Stimulated activated CD4-positive, alpha-beta T cell treated with anti-CD3 and anti-CD28 coated beads, Interleukin-1b, Interleukin-23, amount 100 ng/mL, for 24 hours (primary cell): ENCODE results near the gene MYCBP.
"Not testable (repeated sequence)": the region's sequence is repeated elsewhere in the genome, so short reads cannot be mapped to it uniquely, and the experiment has no call there.

Experiments
- DNase-seq, 4 experiments: peaks; one replicate each; pipeline ENCODE4 v3.0.0-alpha.2; 2020; ENCODE audit warnings: low read depth in 4 of 4, low spot score in 1 of 4

MYCBP gene, protein sequence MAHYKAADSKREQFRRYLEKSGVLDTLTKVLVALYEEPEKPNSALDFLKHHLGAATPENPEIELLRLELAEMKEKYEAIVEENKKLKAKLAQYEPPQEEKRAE

DNA sequence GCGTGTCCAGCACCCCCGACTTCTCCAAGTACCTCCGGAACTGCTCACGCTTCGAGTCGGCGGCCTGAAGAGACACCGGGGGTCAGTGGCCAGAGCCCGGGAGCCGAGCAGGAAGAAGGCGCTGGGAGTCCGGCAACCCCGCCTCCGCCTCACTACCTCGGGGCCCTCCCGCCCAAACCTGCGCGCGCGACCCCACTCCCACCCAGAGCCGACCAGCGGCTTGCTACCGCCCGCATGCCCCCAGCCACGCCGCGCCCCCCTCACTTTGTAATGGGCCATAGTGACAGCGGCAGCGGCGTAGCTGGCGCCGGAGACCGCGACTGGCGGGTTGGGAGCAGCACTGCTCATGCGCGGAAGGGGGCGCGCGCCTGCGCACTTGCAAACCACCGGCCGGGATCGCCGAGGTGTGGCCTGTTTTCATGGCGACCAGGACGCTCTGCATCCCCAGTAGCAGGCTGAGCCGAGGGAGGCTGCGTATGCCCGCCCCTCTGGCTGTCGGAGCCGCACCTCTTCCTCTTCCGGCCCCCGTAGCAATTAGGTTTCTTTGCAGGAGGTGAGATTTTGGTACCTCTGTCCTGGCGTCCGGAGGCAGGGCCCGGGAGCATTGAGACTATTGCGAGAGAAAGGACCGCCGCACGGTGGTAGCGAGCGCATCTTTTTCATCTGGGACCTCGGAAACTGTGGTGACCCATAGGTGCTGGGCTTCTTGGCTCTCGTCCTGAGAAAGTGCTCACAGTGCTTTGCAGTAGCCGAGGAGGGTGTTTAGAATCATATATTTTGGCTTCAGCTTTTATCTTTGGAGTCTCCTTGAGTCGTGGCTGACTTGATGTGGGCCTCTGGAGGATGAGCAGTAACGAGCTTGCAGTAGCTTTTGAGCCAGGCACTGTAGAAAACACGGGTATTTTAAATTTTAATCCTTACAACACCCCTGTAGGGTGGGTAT, at the start of gene MYCBP:
MYCBP (minus strand) TSS at position 322 of the 943 bp plus-strand sequence; CDS start at position 279, 43 bp downstream.
- DNase-seq = peak; percentile 87 to 94 (median 92)

GRCh38 chr1:38919130-38919529, 46.0 kb upstream of the MYCBP start:
- DNase-seq = no peak

DNA sequence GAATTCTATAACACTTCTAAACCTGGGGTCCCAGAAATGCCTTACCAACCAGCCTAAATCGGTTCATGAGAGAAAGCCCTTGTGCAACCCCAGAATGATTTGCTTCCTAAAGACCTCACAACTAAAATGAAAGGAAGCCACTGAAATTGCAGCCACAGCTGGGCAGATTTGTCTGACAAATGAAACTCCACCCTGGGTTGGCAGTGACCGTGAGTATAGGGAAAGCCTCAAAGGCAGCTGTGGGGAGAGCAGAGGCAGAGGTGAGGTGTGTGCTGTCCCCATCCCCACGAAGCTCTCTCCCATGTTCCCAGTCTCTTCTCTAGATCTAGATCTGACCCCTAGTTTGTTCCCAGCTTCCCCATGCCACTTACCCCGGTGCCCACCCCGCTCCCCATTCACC, 45.4 kb upstream of the MYCBP start:
- no peak for DNase-seq

DNA sequence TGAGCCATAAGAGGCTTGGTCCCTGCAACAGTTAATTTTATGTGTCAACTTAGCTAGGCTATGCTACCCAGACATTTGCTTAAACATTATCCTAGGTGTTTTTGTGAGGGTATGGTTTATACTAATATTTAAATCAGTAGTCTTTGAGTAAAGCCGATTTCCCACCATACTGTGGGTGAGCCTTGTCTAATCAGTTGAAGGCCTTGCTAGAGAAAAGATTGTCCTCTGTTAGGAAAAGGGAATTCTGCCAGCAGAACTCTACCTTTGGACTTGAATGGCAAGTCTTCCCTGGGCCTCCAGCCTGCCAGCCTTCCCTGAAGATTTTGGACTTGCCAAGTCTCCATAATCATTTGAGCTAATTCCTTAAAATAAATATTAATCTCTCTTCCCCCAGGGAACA, 44.6 kb upstream of the MYCBP start:
- no peak for DNase-seq

GRCh38 chr1:38917337-38917736, 44.2 kb upstream of the MYCBP start:
- no peak for DNase-seq

- DNase-seq = no peak
Measured at GRCh38 chr1:38915352-38915948, 42.3 kb upstream of the MYCBP start.

DNA sequence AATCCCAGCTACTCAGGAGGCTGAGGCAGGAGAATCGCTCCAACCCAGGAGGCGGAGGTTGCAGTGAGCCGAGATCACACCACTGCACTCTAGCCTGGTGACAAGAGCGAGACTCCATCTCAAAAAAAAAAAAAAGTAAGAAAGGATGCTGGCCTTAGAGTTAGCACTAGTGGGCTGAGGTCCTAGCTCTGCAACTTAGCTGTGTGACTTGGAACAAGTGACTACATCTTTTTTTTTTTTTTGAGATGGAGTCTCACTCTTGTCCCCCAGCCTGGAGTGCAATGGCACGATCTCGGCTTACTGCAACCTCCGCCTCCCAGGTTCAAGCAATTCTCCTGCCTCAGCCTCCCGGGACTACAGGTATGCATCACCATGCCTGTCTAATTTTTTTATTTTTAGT, 41.8 kb upstream of the MYCBP start:
- not testable (repeated sequence) for DNase-seq

DNA sequence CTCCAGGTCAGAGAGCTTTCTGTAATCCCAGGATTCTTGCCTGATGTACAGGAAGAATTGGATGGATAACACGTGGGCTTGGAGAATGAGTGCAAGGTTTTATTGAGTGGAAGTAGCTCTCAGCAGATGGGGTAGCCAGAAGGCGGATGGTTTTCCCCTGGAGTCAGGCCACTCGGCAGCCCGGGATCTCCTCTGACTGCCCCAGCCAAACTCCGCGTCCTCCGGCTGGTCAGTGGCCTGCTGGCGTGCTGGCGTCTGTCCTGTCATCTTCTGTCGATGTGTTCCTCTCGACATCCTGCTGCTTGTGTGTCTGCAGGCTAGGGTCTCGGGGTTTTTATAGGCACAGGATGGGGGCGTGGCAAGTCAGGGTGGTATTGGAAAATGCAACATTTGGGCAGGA, 35.7 kb upstream of the MYCBP start:
- DNase-seq = no peak

- no peak for DNase-seq
Measured at GRCh38 chr1:38905985-38906384, 32.8 kb upstream of the MYCBP start.

- DNase-seq = no peak
Measured at GRCh38 chr1:38899560-38899959, 26.4 kb upstream of the MYCBP start.

GRCh38 chr1:38898653-38899230, 25.6 kb upstream of the MYCBP start:
- no peak for DNase-seq

DNA sequence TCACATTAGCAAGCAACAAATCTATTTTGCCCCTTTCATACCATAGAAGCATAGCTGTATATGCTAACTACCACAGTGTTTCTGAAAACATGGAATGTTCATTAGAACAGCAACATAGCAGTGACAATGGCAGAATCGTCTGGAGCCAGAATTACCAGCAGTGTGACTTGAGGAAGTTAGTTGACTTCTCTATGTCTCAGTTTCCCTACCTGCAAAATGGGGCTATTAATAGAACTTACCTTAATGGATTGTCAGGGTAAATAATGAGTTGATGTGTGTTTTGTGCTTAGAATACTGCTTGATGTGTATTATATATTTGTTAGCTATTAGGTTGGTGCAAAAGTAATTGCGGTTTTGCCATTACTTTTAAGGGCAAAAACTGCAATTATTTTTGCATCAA, 23.0 kb upstream of the MYCBP start:
- DNase-seq = no peak

DNA sequence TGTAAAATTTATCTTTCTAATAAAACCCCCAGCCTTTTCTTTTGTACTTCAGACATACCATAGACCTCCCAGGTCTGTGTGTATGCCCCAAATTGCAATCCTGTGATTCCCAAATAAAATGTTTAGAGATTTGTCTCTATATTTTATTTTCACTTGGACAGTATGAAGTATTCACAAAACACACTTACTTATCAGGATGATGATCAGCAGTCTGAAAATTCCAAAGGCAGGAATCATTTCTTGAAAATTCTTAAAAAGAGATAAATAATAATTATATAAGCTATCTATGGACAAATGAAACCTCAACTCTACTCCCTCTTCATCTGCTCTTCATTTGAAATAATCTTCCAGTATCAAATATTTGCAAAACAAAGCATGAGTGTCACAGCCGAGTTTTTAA, 19.8 kb upstream of the MYCBP start:
- DNase-seq = no peak

GRCh38 chr1:38891753-38892152, 18.6 kb upstream of the MYCBP start:
- DNase-seq = no peak

DNA sequence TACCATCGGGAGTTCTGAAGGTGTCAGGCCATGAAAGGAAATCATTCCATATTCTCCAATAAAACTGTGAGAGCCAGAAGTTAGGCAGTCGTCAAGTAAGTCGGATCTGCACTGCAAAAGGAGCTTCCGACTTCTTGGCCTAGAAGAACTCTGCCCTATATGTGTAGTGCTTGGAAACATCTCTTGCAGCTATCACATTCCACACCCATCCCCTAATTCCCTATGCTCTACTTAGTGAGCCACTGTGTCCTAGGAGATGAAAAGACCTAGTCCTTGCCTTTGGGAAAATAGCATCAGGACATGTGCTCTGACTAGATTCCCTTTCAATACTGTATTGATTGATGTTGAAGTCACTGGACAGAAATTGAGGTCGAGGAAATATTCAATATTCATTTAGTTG, 16.4 kb upstream of the MYCBP start:
- no peak for DNase-seq

DNA sequence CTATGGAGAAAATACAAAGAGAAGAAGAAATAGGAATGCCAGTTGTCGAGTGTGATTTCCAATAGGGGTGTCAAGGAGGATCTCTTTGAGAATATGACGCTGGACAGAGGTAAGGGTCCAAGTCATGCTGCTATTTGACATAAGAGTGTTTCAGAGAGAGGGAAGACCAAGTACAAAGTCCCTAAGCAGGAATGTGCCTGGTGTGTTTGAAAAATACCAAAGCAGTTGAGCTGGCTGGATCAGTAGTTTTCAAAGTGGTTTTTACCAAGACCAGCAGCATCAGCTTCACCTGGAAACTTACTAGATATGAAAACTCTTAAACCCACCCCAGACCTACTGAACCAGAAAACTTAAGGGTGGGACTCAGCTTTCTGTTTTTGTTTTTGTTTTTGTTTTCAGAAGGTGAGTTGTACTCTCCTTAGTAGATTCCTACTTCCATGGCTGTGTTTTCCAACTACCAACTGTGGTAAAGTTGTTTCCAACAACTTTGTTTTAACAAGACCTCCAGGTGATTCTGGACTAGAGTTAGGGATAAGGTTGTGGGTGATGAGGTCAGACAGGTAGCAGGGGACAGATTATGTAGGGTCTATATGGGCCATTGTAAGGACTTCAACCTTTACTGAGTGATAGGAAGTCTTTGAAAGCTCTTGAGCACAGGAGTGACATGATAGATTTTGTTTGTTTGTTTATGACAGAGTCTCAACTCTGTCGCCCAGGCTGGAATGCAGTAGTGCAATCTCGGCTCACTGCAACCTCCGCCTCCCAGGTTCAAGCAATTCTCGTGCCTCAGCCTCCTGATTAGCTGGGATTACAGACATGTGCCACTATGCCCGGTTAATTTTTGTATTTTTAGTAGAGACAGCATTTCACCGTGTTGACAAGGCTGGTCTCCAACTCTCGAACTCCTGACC, 15.5 kb upstream of the MYCBP start:
- no peak for DNase-seq

DNA sequence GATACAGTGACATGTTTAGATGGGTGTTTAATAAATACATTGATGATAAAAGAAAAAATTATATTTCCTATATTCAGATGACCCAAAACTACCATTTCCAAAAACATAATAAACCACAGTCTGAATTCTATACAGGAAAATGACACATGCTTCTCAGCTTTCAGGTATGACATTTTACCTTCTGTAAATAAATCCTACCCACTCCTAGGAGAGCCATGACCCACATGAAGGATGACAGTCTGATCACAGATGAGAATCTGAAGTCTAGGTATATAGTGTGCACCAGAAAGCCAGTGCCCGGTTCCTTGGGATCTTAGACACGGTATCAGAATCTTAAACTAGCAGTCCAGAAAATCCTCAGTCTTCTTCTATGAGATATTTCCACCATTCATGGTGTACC, 11.9 kb upstream of the MYCBP start:
- DNase-seq = no peak

- DNase-seq = no peak
Measured at GRCh38 chr1:38881487-38881886, 8.3 kb upstream of the MYCBP start, which contains the start of gene GJA9. Gene GJA9, minus strand, starts transcription at chr1:38881587. Its CDS starts 5,489 bp downstream, at chr1:38876098.

DNA sequence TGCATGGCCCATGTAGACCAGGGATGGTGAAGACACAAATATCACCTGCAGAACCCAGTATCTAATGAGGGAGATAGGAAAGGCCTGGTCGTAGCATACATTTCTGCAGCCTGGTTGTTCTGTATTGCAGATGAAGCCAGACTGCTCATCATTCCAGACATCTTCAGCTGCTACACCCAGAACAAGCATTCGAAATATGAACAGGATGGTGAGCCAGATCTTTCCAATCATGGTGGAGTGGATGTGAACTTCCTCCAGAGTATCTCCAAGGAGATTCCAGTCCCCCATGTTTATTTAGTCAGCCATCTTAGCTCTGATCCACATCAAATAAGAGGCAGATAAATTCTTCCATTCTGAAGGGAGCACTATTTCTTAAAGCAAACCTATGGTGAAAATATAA, 2.7 kb upstream of the MYCBP start:
- no peak for DNase-seq

DNA sequence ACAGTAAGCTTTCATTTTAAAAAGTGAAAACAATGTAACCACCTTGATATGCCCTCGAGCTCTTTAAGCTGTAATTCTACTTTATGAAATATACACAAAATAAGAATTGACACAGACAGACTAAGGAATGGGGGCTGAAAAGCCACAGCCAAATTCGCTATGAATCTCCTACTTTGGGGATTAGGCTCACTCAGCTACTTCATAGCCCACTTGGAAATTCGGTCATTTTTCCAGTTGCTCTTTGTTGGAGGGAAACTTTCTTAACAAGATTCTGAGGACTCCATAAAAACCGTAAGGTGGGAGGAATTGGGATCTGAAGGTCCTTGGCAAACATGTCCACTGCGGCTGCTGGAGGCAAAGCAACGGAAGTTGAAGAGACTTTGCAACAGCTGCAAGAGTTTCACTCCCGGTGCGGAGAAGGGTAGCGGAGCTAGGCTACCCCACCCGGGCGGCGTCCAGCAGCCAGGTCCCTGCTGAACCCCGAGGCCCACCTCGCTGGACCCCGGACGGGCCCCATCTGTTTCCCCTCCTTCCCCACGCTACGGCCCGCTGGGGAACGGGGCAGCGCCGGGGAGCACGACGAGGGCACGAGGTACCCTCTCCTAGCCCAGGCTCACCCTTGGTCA, 634 bp downstream of the MYCBP start:
- no peak for DNase-seq
